OCI-LY1 (cell line): ENCODE data around the gene MAGEB17.

ENCODE experiments used
- H2AFZ ChIP-seq: fragments of 200-600 bp; sonication (generic), shearing (Covaris generic); 2 replicates; pipeline ENCODE4 v1.6.0; 2014; ENCODE audit warnings: antibody characterized with exemption, mild to moderate bottlenecking, low read length
- H3F3A ChIP-seq: fragments of 200-600 bp; sonication (generic), shearing (Covaris generic); 2 replicates; pipeline ENCODE4 v1.6.0; 2014; ENCODE audit warnings: mild to moderate bottlenecking, antibody characterized with exemption, low read length, moderate library complexity; ENCODE audit not compliant: insufficient read depth
- H3K27ac ChIP-seq: fragments of 200-600 bp; sonication (generic); 2 replicates; pipeline ENCODE4 v1.5.1; 2014; ENCODE audit warnings: low read length, mixed run types, mild to moderate bottlenecking, low read depth; ENCODE audit not compliant: poor library complexity, severe bottlenecking
- H3K27me3 ChIP-seq: fragments of 200-600 bp; sonication (generic); 2 replicates; pipeline ENCODE4 v1.6.0; 2014; ENCODE audit warnings: antibody characterized with exemption, mild to moderate bottlenecking, low read length, moderate library complexity; ENCODE audit not compliant: insufficient read depth
- H3K36me3 ChIP-seq: fragments of 200-600 bp; sonication (generic); 2 replicates; pipeline ENCODE4 v1.6.1; 2014; ENCODE audit warnings: mild to moderate bottlenecking, antibody characterized with exemption, low read length, moderate library complexity, mixed read lengths; ENCODE audit not compliant: insufficient read depth
- H3K4me1 ChIP-seq: fragments of 200-600 bp; sonication (generic); 2 replicates; pipeline ENCODE4 v1.5.1; 2014; ENCODE audit warnings: mild to moderate bottlenecking, low read length, moderate library complexity; ENCODE audit not compliant: insufficient read depth, severe bottlenecking
- H3K4me2 ChIP-seq: fragments of 200-600 bp; sonication (generic), shearing (Covaris generic); 2 replicates; pipeline ENCODE4 v1.6.1; 2014; ENCODE audit warnings: low read length
- H3K4me3 ChIP-seq: fragments of 200-600 bp; sonication (generic); 2 replicates; pipeline ENCODE4 v1.5.1; 2014; ENCODE audit warnings: low read length, low read depth, mild to moderate bottlenecking, mixed read lengths; ENCODE audit not compliant: poor library complexity, severe bottlenecking
- H3K79me2 ChIP-seq: fragments of 200-600 bp; shearing (Covaris generic); 2 replicates; pipeline ENCODE4 v1.6.1; 2016; ENCODE audit warnings: mixed run types, low read length, mixed read lengths; ENCODE audit not compliant: insufficient read depth
- H3K9ac ChIP-seq: fragments of 200-600 bp; sonication (generic), shearing (Covaris generic); 2 replicates; pipeline ENCODE4 v1.6.1; 2014; ENCODE audit warnings: mild to moderate bottlenecking, low read length, mixed read lengths
- H3K9me2 ChIP-seq: fragments of 200-600 bp; sonication (generic), shearing (Covaris generic); 2 replicates; pipeline ENCODE4 v1.6.1; 2014; ENCODE audit warnings: low read depth, mild to moderate bottlenecking, low read length, mixed read lengths
- H3K9me3 ChIP-seq: fragments of 200-600 bp; shearing (Covaris generic); 2 replicates; pipeline ENCODE4 v1.6.1; 2014; ENCODE audit warnings: low read length, mixed read lengths
- H4K20me1 ChIP-seq: fragments of 200-600 bp; sonication (generic), shearing (Covaris generic); 2 replicates; pipeline ENCODE4 v1.6.0; 2016; ENCODE audit warnings: mild to moderate bottlenecking, low read length; ENCODE audit not compliant: insufficient read depth
- EZH2 ChIP-seq: fragments of 200-600 bp; sonication (generic), shearing (Covaris generic); IDR thresholded peaks from 2 replicates; pipeline ENCODE4 v1.8.0; 2017; ENCODE audit warnings: borderline replicate concordance, mixed run types, mild to moderate bottlenecking, antibody characterized with exemption, low read length, moderate library complexity, mixed read lengths
- TF ChIP-seq, protein P1 (sequence below): fragments of 200-600 bp; sonication (generic), shearing (Covaris generic); IDR thresholded peaks from 2 replicates; pipeline ENCODE4 v1.5.1; 2017; ENCODE audit warnings: mild to moderate bottlenecking, antibody characterized with exemption, low read length, moderate library complexity, mixed read lengths

MAGEB17 gene

GRCh38 chrX:16202943-16203342 is 35.7 kb downstream of the MAGEB17 start:
- H3K36me3 ChIP-seq: no peaks in the 10 kb centered on the region
- no peak for TF ChIP-seq EZH2
- TF ChIP-seq, protein P1, sequence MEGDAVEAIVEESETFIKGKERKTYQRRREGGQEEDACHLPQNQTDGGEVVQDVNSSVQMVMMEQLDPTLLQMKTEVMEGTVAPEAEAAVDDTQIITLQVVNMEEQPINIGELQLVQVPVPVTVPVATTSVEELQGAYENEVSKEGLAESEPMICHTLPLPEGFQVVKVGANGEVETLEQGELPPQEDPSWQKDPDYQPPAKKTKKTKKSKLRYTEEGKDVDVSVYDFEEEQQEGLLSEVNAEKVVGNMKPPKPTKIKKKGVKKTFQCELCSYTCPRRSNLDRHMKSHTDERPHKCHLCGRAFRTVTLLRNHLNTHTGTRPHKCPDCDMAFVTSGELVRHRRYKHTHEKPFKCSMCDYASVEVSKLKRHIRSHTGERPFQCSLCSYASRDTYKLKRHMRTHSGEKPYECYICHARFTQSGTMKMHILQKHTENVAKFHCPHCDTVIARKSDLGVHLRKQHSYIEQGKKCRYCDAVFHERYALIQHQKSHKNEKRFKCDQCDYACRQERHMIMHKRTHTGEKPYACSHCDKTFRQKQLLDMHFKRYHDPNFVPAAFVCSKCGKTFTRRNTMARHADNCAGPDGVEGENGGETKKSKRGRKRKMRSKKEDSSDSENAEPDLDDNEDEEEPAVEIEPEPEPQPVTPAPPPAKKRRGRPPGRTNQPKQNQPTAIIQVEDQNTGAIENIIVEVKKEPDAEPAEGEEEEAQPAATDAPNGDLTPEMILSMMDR: no peak
- H3K9me3 ChIP-seq: no peaks in the 10 kb centered on the region
- H3F3A ChIP-seq: no peaks in the 10 kb centered on the region
- H3K4me3 ChIP-seq: no peak overlapping the region
- no peak overlapping the region for H3K27ac ChIP-seq
- no peak overlapping the region for H3K4me2 ChIP-seq
- no peaks in the 10 kb centered on the region for H3K4me1 ChIP-seq
- no peaks in the 10 kb centered on the region for H3K9me2 ChIP-seq
- no peaks in the 10 kb centered on the region for H3K27me3 ChIP-seq
- H3K9ac ChIP-seq: no peak overlapping the region
- H4K20me1 ChIP-seq: no peaks in the 10 kb centered on the region
- H3K79me2 ChIP-seq: no peaks in the 10 kb centered on the region
- no peak overlapping the region for H2AFZ ChIP-seq

GRCh38 chrX:16204538-16204937 is 37.3 kb downstream of the MAGEB17 start:
- no peak overlapping the region for H3K9ac ChIP-seq

DNA sequence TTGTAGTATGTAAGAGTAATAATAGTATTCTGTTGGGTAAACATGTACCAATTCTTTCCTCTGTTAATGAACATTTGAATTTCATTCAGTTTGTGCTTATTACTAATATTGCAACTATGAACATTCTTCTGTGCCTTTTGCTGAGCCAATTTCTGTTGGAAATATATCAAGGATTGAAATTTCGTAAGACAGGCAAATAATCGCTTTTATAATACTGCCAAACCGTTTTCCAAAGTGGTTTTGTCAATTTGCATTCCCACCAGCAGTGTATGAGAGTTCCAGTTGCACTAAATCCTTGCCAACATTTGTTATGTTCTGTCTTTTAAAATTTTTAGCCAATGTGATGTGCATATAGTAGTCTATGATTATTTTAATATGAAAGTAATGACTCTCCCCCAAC is 38.6 kb downstream of the MAGEB17 start:
- no peaks in the 10 kb centered on the region for H3K27me3 ChIP-seq
- TF ChIP-seq, protein P1: no peak
- TF ChIP-seq EZH2: no peak

More at GRCh38 chrX:16204538-16204937, 37.3 kb downstream of the MAGEB17 start:
- Histone ChIP-seq H3K79me2 (no peaks in the 10 kb centered on the region), H3K9me3 (no peaks in the 10 kb centered on the region), H2AFZ (no peak overlapping the region), H4K20me1 (no peaks in the 10 kb centered on the region), H3K4me2 (no peak overlapping the region), H3K9me2 (no peaks in the 10 kb centered on the region), H3K27me3 (no peaks in the 10 kb centered on the region), H3K4me1 (no peaks in the 10 kb centered on the region), H3K4me3 (no peak overlapping the region), H3F3A (no peaks in the 10 kb centered on the region), H3K36me3 (no peaks in the 10 kb centered on the region), H3K27ac (no peak overlapping the region)
- no peak for TF ChIP-seq EZH2
- TF ChIP-seq, protein P1: no peak

More for the DNA sequence above, 38.6 kb downstream of the MAGEB17 start:
- Histone ChIP-seq H3K9me2 (no peaks in the 10 kb centered on the region), H3K4me2 (no peak overlapping the region), H3K9ac (no peak overlapping the region), H3K9me3 (no peaks in the 10 kb centered on the region), H3K79me2 (no peaks in the 10 kb centered on the region), H4K20me1 (no peaks in the 10 kb centered on the region), H3F3A (no peaks in the 10 kb centered on the region), H2AFZ (no peak overlapping the region), H3K36me3 (no peaks in the 10 kb centered on the region), H3K27ac (no peak overlapping the region), H3K4me3 (no peak overlapping the region), H3K4me1 (no peaks in the 10 kb centered on the region)
